Fibroblast of skin of abdomen (primary cell): Measurements from ENCODE around the gene CRK. TPM values are rescaled to one million over a fixed set of nuclear protein-coding genes. Genes with fewer than 3 reads are reported as not detected.

Experiments used
- DNase-seq: peaks from one replicate; pipeline ENCODE4 v3.0.0-alpha.2; 2013
- polyA plus RNA-seq, 2 experiments: library from polyadenylated mRNA; unstranded; fragments of 120-200 nt; gene quantifications; one replicate each; pipeline ENCODE4 v1.2.1, GENCODE V29; 2013; ENCODE audit not compliant: insufficient read length in 2 of 2

CRK gene
- 50.9 TPM for polyA plus RNA-seq (2013, experiment 1 of 2; ENCODE audit: insufficient read length)
- polyA plus RNA-seq (2013, experiment 2 of 2; ENCODE audit: insufficient read length) = 50.4 TPM

DNA sequence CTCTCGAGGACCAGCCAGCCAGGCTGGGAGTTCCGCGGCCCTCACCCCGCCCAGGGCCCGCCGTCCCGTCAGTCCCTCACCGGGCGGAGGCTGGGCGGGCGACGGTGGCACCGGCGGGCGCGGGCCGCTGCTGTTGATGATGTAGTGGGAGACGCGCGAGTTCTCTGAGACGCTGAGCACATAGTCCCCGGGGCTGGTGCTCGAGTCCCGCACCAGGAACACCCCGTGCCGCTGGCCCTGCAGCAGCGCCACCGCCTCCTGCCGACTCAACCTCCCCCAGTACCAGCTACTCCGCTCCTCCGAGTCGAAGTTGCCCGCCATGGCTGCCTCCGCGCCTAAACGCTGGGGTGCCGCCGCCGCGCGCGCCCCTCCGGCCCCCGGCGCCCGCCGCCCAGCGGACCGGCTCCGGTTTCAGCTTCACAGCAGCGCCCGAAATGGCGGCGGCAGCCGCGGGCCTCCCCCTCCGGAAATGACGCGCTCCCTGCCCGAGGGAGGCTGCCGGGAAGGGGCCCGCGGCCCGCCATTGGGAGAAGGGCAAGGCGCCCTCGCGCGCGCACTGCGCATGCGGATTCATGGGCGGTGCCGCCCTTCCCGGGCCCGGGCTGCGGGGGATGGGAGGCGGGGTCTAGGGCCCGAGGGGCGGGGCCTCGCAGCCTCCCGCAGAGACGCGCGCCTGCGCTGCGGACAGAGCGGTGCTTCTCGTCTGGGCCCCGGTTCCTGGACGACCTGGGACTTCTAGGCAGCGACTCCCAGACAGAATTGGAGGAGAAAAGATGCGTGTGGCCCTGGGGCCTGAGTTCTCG lies at the start of gene CRK:
TSS of gene CRK (minus strand) at position 436 of the 803 bp plus-strand sequence. CDS start at position 321, 115 bp downstream.
- DNase-seq = peak; percentile 96

DNA sequence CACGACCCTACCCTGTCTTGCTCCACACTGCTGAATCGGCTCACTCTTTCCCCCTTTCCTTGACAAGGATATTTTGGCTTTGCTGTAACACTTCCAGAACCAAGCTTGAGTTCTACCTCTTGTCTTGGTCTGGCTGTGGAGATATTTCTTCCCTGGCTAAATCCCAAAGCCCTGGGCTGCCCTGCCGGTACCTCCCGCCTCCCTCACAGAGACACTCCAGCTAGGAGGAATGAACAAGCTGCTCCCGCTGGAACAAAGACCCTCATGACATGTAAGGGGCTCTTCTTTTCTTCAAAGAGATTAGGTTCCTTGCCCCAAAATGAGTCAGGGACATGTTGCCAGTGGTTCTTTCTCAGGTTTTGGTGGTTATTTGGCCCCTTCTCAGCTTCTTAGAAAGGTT lies 49.6 kb upstream of the CRK start:
- no peak for DNase-seq

DNA sequence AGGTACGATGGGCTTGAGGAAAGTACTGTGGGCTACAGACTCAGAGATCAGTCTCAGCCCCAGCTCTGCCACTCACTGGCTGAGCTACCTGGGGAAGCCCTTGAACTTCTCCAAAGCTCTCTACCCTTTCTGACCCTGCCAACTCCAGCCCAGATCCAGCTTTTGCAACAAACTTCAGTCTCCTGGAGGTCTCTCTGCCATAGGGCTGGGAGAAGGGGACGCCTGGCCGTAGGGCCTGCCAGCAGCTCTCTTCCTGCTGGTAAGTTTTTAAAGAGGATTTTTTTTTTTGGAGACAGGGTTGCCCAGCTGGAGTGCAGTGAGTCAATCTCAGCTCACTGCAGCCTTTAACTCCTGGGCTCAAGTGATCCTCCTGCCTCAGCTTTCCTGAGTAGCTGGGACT lies 48.8 kb upstream of the CRK start:
- DNase-seq = no peak

DNA sequence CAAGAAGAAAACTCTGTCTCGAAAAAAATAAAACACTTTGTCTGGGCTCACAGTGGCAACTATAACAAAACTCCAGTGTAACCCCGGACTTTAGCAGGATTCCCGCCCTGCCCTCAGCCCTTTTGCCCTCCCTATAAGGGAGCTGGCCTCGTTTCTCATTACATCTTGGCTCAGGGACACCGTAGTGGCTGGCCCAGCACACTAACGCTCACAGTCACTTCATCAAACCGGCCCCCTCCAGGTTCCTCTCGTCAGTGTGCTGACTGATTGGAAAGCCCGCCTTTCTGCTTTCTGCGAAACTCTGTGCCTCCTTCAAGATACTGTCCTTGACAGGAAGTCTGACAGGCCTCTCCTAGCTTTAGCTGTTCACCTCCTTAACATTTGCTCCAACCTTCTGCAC lies 47.7 kb upstream of the CRK start:
- DNase-seq = no peak

DNA sequence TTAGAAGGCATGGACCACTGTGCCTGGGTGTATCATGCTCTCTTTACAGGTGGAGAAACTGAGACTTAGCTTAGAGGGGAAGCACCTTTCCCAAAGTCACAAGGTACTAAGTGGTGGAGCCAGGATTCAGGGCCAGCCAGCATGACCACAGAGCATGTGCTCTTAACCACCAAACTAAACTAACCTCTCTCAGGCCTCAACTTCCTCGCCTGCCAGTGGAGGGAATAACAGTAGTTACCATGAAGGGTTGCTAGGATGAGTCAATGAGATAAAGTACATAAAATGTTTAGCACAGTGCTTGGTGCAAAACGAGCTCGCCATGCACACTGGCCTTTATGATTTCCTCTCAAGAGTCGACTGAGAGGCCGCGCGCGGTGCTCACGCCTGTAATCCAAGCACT lies 42.8 kb upstream of the CRK start:
- DNase-seq = no peak

DNA sequence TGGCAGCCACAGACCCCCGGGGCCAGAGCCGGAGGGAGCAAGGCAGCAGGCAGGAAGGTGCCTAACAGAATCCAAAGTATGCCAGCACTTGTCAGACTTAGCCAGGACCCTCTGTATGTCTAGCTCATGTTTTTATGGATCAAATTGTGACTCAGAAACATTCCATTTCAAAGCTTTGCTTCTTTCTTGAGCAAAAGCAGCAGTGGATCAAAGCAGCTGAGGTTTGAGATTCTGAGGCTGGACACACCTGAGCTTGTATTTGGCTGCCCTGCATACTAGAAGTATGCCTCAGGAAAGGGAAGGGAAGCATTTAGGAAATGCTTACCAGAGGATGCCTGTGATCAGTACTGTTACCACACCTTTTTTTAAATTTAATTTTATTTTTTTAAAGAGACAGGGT lies 42.2 kb upstream of the CRK start:
- DNase-seq = no peak

DNA sequence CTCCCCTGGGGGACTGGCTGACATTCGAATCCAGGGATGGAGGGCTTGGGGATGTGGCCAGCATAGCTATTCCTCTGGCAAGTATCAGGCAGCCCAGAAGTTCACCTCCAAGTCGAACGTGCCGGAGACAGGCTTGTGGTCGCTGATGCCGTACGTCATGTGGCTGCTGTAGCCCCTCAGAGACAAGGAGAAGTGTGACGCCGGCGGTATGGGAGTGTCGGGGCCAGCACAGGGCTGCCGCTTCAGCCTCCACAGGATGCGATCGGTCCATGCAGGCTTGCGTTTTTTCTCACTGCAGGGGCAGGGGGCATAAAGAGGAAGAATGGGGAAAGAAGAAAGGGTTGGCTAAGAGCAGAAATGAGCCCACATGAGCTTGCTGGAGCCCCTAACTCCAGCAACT lies 41.8 kb upstream of the CRK start:
- no peak for DNase-seq

DNA sequence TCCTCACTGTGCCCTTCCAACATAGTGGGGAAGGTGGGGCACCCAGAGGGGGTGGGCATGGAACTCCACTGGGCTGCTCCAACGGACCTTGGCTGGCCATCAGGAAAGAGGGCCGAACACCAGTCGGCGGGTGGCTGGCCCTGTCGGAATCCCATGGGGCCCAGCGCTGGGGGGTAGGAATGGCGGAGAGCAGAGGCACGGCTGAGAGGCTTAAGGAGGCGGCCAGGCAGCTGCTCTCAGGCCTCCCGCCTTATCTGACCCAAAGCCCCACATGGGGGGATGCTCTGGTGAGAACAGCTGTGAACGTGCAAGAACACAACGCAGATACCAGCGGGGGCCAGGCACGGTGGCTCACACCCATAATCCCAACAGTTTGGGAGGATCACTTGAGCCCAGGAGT lies 40.8 kb upstream of the CRK start:
- DNase-seq = no peak

DNA sequence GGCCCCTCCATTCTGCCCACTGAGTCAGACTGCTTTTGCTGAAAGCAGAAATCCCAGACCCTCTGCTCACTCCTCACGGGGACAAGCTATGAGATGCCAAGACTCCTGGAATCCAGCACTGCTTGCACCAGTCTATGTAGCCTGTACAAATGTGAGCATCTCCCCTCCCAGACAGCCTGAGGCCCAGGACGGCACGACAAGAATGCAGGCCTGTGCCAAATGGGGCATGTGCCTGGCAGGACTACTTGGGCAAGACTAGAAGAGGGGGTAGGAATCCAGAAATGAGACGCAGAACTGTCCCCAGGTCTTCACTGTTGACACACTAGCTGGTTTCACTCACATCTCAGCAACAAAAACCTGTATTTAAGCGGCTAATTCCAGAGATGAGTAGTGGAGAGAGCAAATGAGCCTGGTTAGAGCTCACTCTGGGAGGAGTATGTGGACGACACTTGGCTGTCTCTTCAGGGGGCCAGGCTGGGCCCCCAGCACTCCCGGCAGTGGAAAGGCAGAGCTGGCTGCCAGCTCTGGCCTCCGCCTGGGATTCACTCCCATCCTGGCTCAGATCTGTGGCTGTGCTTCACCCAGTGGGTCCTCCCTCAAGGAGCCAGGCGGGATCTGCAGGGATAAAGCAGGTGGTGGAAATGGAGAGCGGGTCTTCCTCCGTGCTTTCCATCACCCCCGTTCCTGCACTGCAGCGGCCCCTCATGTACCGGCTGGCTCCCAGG lies 39.4 kb upstream of the CRK start:
- DNase-seq = no peak

DNA sequence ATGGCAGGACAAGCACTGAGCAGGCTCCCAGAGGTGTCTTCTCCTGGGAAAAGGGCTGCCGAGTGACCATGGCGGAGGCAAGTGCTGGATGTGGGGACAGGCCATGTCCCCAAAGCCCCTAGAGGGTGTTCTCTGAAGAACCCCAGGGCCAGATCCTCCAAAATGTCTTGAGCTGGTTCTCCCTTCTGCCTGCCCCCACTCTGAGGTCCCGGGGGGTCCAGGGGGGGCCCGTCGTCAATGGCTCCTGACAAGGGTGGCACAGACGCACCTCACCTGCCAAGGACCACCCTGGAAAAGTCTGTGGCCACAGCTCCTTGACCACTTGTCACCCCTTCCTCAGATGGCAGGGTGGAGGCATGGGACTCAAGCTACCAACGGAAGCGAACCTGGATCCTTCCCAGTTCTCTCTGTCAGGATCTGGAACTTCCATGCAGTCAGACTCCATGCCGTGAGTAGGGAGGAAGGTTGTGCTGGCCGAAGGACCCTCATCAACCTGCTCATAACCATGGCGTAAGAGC lies 38.8 kb upstream of the CRK start:
- no peak for DNase-seq

DNA sequence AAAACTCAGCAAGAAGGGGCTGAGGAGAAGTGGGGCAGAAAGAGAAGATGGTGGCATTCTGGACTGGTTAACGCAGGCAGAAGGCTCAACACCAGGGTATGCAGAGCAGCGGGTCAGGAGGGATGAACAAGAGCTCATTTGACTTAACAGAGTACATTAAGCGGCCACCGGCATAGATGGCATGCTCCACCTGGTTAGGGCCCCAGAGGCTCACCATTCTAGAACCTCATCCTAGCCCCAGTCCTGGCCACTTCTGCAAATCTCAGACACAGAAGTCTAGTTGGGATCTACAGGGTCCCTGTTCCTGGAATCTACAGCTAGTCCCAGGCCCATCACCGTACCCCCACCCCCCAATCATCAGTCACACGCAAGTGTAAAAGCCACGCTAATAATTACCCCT lies 38.2 kb upstream of the CRK start:
- no peak for DNase-seq

DNA sequence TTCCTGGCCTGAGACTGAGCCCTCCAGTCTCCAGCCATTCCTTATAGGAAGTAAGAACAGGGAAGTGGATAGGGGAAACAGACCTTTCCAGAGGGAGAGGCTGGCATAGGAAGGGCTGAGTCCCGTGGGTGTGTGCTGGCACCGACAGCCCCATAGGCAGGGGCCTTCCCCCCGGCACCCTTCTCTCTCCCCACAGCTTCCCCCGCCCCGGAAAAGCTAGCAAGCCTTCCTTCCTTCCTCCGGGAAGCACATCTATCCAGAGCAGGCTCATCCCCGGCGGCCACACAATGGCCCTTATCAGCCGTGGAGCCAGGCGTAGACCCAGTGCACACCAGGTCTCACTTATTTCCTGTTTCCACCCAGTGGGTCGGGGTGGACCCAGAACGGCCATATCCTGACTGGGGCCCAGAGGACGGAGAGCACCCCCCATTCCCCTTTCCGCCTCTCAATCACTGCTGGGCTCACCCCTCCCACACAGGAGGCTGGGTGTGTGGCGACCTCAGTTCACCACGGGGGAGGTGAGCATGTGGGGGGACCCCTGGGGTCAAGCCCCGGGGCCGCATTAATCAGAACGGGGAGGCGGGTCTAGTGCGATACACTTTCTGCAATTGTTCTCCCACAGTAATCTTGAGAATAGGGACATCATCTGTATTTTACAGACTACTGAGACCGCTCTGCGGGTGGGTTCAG lies 37.4 kb upstream of the CRK start:
- no peak for DNase-seq

DNA sequence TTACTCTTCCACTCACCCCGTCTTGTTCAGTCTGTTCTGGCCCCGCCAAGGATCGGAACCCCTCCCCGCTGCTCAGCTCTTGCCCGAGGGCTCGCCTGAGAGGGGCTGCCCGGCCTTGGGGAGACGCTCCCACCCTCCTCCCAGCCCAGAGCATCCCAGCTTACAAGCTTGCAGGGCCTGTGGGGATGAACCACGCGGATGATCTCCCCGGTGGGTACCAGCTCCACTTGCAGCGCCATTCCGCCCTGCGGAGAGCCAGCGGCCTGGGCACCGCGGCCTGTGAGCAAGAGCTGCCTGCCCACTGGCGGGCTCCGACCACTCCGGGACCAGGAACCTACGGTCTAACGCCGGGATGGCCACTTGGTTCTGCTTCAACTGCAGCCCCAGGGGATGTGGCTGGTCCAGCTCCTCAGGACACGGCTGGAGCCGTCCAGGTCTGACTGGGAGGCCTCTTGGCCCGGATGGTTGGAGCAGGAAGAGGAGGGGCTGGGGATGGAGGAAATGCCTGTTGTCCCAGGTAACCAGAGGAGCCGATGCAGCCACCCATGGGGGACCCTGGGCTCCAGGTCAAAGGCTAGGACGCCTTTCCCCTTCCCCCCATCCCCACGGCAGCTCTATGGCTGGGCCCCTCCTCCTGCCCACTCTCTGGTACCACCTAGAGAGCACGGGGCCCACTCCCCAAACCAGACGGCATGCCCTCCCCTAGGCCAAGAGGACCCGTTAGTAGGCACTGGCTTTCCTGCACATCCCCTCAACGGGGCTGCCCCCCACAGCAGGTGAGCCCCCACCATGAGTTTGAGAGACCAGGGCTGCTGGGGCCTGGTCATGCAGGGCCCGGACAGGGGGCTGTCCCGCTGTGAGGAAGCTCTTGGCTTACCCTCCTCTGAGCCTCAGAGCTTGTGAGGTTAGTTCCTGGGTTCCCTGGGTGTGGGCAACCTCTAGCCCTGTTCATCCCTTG lies 36.5 kb upstream of the CRK start, which contains the start of gene MYO1C:
TSS of gene MYO1C (minus strand) at position 438 of the 958 bp plus-strand sequence. CDS start at position 239, 199 bp downstream.
- no peak for DNase-seq

DNA sequence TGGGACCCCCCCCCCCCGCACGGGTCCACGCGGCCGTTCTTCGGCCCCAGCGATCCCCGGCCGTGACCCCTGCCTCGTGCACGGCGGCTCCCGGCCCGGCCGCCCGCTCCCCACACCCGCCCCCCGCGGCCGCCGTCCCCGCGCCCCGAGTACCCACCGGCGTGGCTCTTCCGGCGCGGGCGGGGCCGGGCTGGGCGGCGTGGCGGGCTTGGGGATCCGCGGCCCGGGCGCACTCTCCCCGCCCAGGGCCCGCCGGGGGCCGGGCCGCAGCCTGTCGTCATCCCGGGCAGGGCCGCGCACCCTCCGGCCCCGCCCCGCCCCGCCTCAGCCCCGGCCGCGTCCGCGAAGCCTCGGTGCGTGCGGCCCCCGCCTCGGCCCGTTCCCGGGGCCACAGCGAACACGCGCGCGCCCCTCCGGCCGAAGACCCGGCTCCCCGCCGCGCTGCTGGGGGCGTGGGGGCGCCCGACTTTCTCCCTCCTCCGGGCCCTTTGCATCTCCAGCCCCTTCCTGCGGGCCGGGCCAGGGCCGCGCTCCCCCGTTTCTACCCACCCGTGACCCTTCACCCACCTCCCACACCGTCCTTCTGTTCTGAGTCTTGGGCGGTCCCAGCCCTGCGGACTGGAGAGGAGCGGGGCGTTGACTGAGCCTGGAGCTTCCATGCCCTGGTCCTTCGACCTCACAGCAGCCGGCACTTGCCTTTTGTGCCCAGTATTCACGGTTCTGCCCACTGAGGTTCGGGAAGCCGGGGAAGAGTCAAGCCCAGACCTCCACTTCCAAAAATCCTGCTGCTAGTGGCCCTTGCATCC lies 35.6 kb upstream of the CRK start:
- peak; percentile 54 for DNase-seq

DNA sequence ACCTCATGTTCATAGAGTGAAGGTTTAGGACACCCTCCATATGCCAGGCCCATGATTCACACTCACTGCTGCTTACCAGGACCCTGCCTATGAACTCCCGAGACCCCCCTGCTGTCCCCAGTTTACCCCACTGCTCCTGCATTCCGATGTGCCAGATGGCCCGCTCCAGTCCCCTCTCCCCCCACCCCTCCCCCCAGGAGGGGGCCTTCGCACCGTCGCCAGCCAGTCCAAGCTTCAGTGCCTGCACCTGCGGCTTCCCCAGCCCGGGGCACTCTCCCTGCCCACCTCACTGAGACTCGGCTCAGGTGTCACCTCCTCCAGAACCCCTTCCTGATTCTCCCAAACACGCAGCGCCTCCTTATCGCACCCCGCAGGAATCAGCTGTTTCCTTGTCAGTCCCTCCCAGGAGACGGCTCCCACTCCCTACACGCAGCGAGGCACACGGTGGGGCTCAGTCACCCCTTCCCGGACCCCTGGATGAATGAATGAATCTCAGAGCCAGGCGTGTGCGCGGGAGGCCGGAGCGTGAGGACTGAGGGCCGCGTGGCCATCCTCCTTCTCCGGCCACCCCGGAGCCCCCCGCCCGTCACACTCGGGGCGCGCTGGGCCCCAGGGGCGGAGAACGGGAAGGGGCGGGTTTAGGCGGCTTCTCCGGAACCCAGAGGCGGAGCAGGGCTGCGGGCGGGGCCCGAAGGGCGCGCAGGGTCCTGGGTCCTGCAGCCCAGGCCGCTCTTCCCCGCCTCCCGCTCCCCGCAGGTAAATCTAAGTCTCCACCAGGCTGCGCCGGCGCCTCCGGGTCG lies 34.8 kb upstream of the CRK start:
- peak; percentile 44 for DNase-seq

DNA sequence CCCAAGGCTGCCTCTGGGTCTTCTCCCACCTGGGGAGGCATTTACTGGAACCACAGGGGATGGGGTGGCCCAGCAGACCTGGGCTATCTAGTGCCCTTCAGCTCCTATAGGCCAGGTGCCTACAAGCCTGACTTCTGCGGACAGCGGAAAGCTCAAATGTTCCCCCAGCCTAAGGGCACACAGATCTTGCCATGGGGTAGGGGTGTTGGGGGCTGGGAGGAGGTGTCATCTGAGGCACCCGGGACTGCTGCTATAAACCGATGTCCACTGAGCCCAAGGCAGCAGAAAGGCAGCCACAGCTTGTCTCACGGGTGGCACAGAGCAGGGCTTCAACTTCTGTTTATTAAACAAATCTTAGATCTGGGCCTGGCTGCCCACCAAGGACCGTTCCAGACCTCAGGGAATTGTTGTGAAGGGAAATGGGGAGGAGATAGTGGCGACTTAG lies 32.8 kb upstream of the CRK start:
- DNase-seq = no peak

DNA sequence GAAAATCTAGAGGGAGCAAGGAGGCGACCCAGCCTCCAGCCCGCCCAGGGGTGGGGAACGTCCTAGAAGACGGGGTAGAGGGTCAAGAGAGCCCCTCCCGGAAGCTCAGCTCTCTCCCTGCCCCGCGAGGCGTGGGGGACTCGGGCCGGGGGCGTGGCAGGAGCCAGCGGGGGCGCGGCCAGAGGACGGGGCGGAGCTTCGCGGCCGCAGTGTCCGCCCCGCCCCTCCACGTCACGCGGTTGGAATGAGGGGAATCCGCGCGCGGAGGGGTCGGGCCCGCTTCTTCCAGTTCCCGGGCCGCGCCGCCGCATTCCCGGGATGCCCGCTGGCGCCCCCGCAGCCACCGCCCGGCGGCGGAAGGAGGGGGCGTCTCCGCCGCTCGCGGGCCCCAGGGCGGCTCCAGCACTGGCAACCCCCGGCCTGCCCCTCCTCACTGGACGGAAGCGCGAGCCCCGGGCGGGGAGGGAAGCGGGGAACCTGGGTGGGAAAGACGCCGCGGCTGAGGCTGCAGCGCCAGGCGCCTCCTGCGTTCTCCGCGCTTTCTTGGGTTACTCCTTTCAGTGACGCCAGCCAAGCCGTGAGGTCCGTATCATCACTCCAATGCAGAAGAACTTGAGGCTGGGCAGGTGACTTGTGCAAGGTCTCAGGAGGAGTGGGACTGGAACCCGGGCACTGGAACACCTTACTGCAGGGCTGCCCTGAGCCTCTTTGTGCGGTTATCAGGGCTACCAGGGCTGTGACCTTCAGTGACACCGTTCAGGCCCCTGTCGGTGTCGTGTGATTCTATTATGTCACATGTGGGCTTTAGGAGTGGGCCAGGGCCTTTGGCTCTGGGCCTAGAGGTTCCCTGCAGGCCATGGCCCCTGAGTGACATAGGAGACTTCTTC lies 32.1 kb upstream of the CRK start:
- peak; percentile 91 for DNase-seq

DNA sequence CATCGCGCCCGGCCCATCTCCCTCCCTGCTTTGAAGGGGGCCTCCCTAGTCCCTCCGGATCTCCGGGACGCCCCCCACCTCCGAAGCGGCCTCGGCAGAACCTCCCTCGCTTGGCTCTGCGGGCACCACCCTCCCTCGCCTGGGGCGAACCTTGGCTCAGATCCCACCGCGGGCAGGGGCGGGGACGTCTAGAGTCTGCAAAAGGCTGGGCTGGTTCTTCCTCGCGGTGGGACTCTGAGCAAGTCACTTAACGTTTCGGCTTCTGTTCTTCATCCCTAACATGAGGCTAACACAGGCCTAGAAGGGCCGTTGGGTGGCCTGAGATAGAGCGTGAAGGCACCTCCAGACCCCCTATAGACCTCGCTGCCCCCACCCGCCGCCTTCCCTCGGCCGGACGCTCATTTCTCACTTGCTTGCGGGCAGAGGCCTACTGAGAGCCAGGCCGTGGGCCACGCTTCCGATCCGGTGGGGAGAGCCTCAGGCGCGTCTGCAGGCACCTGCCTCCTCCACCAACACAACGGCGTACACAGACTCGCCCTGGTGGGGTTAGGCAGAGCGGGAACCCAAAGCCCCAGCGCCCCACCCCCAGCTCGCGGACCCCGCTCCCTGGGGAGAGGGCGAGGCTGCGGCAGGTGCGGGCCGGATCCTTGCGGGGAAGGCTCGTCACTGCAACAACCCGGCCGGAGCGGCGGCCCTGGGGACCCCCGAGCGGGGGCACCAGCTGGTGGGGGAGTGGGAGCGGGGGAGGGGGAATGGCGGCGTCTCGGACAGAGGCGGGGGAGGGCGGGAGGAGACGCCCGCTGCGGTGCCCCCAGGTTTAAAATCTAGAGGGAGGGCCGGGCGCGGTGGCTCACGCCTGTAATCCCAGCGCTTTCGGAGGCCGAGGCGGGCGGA lies 31.0 kb upstream of the CRK start:
- DNase-seq = peak; percentile 53
